C4-2B (cell line): ENCODE results near the gene PROSER1.

Experiments
- CTCF ChIP-seq: fragments of 450-650 bp; conservative IDR thresholded peaks from 2 replicates; pipeline ENCODE4 v1.5.1; 2017; ENCODE audit warnings: mild to moderate bottlenecking
- ZFX ChIP-seq: fragments of 450-650 bp; IDR thresholded peaks from 2 replicates; pipeline ENCODE4 v1.6.1; 2017

DNA sequence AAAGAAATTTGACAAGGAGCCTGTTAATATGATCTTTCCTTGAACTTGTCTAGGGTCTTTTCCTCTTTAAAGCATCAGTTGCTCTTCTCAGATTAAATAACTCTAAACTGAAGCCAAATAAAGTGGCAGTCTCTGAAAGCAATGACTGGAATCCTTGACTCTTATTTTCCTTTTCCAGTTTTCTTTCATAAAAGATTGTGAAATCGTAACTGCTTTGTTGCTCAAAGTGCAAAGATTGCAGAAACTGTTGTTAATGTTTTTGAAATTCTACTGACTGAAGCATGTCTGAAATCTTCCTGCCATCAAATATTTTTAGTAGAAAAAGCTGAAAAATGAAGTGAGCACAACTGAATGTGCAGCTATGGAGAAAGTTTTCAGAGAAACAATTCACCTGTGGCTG is 2.3 kb upstream of the PROSER1 start:
- no peak for TF ChIP-seq CTCF
- TF ChIP-seq ZFX, result no peak
